Neural cell (in vitro differentiated cells): ENCODE data around the gene NCS1. TPM values are rescaled to one million over a fixed set of nuclear protein-coding genes. Genes with fewer than 3 reads are reported as not detected.

Experiments
- H2AFZ ChIP-seq: fragments of 200-600, 300-800 bp; sonication (generic), shearing (Covaris generic); 2 replicates; pipeline ENCODE4 v1.6.0; 2014; ENCODE audit warnings: low read depth, mild to moderate bottlenecking, antibody characterized with exemption, low read length, moderate library complexity
- H3F3A ChIP-seq: fragments of 200-600 bp; shearing (Covaris generic); 2 replicates; pipeline ENCODE4 v1.6.1; 2016; ENCODE audit warnings: mild to moderate bottlenecking, moderate library complexity, mixed read lengths, antibody characterized with exemption, low read length; ENCODE audit not compliant: insufficient read depth, poor library complexity, severe bottlenecking
- H3K27ac ChIP-seq: fragments of 200-600, 300-800 bp; sonication (generic), shearing (Covaris generic); 2 replicates; pipeline ENCODE4 v1.5.1; 2014; ENCODE audit warnings: mild to moderate bottlenecking, low read length, moderate library complexity
- H3K27me3 ChIP-seq: fragments of 300-800, 200-600 bp; sonication (generic), shearing (Covaris generic); 2 replicates; pipeline ENCODE4 v1.6.0; 2014; ENCODE audit warnings: mild to moderate bottlenecking, low read depth, low read length, moderate library complexity; ENCODE audit not compliant: insufficient read depth
- H3K36me3 ChIP-seq: fragments of 300-800, 200-600 bp; sonication (generic), shearing (Covaris generic); 2 replicates; pipeline ENCODE4 v1.5.1; 2014; ENCODE audit warnings: mild to moderate bottlenecking, antibody characterized with exemption, low read length, moderate library complexity; ENCODE audit not compliant: insufficient read depth
- H3K4me2 ChIP-seq: fragments of 300-800, 200-600 bp; sonication (generic), shearing (Covaris generic); 2 replicates; pipeline ENCODE4 v1.6.0; 2014; ENCODE audit warnings: mild to moderate bottlenecking, low read length
- H3K4me3 ChIP-seq: fragments of 300-800, 200-600 bp; sonication (generic), shearing (Covaris generic); 2 replicates; pipeline ENCODE4 v1.5.1; 2014; ENCODE audit warnings: mild to moderate bottlenecking, low read length, moderate library complexity
- H3K79me2 ChIP-seq: fragments of 200-600 bp; shearing (Covaris generic); replicated peaks from 2 replicates; pipeline ENCODE4 v1.6.0; 2014; ENCODE audit warnings: mild to moderate bottlenecking, low read length, moderate library complexity; ENCODE audit not compliant: insufficient read depth
- H3K9ac ChIP-seq: fragments of 300-800, 200-600 bp; sonication (generic), shearing (Covaris generic); 2 replicates; pipeline ENCODE4 v1.6.1; 2016; ENCODE audit warnings: mild to moderate bottlenecking, low read length, mixed read lengths
- H3K9me2 ChIP-seq: fragments of 200-600 bp; shearing (Covaris generic); 2 replicates; pipeline ENCODE4 v1.6.1; 2016; ENCODE audit warnings: mild to moderate bottlenecking, low read length, mixed read lengths; ENCODE audit not compliant: insufficient read depth
- H3K9me3 ChIP-seq: fragments of 200-600, 300-800 bp; sonication (generic), shearing (Covaris generic); 2 replicates; pipeline ENCODE4 v1.6.1; 2016; ENCODE audit warnings: mild to moderate bottlenecking, mixed run types, low read length, moderate library complexity, mixed read lengths
- H4K20me1 ChIP-seq: fragments of 200-600 bp; shearing (Covaris generic); 2 replicates; pipeline ENCODE4 v1.6.1; 2016; ENCODE audit warnings: mild to moderate bottlenecking, mixed run types; ENCODE audit not compliant: insufficient read depth
- EP300 ChIP-seq: fragments of 450-650 bp; conservative IDR thresholded peaks from 2 replicates; pipeline ENCODE4 v1.6.1; 2014; ENCODE audit warnings: antibody characterized with exemption, mild to moderate bottlenecking, moderate library complexity; ENCODE audit not compliant: poor library complexity, severe bottlenecking
- EZH2 ChIP-seq: fragments of 200-600, 300-800 bp; shearing (Covaris generic), sonication (generic); IDR thresholded peaks from 2 replicates; pipeline ENCODE4 v1.6.1; 2014; ENCODE audit warnings: antibody characterized with exemption, low read length, borderline replicate concordance, mild to moderate bottlenecking; ENCODE audit not compliant: insufficient read depth, poor library complexity, severe bottlenecking
- MXI1 ChIP-seq: fragments of 450-650 bp; conservative IDR thresholded peaks from 2 replicates; pipeline ENCODE4 v1.6.1; 2014; ENCODE audit warnings: antibody characterized with exemption, mild to moderate bottlenecking; ENCODE audit not compliant: poor library complexity, severe bottlenecking
- POLR2AphosphoS5 ChIP-seq: IDR thresholded peaks from 2 replicates; pipeline ENCODE4 v1.6.1; 2012
- RAD21 ChIP-seq: fragments of 450-650 bp; conservative IDR thresholded peaks from 2 replicates; pipeline ENCODE4 v1.6.1; 2014; ENCODE audit warnings: antibody characterized with exemption, mild to moderate bottlenecking, moderate library complexity
- SMC3 ChIP-seq: fragments of 450-650 bp; conservative IDR thresholded peaks from 2 replicates; pipeline ENCODE4 v1.6.1; 2014; ENCODE audit warnings: antibody characterized with exemption, mild to moderate bottlenecking, moderate library complexity; ENCODE audit not compliant: poor library complexity
- TAF1 ChIP-seq: IDR thresholded peaks from 2 replicates; pipeline ENCODE4 v1.6.1; 2012; ENCODE audit warnings: low read depth
- polyA plus RNA-seq: library from polyadenylated mRNA; depleted of rRNA; stranded (reverse); fragments of >200 nt; gene quantifications from 2 replicates; pipeline ENCODE4 v1.2.3, GENCODE V29; 2014
- TF ChIP-seq, protein P1 (sequence below): fragments of 450-650 bp; IDR thresholded peaks from 2 replicates; pipeline ENCODE4 v1.5.1; 2014; ENCODE audit warnings: antibody characterized with exemption, mild to moderate bottlenecking, moderate library complexity; ENCODE audit not compliant: poor library complexity, severe bottlenecking
- TF ChIP-seq, protein P2 (sequence below): IDR thresholded peaks from 2 replicates; pipeline ENCODE4 v1.6.1; 2012; ENCODE audit warnings: borderline replicate concordance

NCS1 gene
- polyA plus RNA-seq, 1 donor from 2014 or later, result 73.3 TPM

DNA sequence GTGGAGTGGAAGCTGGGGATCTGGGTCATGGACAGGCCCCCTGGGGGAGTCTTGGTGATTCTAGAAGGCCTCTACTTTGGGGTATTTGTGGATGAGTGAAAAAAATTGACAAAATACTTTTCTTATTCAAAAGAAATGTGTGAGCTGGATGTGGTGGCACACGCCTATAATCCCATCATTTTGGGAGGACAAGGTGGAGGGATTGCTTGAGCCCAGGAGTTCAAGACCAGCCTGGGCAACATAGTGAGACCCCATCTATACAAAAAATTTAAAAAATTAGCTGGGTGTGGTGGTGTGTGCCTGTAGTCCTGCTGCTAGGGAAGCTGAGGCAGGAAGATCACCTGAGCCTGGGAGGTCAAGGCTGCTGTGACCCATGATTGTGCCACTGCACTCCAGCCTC lies 6.6 kb upstream of the NCS1 start:
- TF ChIP-seq TAF1 (no peak), EP300 (no peak), RAD21 (no peak), EZH2 (no peak), POLR2AphosphoS5 (no peak), SMC3 (no peak), MXI1 (no peak)
- TF ChIP-seq, protein P1, sequence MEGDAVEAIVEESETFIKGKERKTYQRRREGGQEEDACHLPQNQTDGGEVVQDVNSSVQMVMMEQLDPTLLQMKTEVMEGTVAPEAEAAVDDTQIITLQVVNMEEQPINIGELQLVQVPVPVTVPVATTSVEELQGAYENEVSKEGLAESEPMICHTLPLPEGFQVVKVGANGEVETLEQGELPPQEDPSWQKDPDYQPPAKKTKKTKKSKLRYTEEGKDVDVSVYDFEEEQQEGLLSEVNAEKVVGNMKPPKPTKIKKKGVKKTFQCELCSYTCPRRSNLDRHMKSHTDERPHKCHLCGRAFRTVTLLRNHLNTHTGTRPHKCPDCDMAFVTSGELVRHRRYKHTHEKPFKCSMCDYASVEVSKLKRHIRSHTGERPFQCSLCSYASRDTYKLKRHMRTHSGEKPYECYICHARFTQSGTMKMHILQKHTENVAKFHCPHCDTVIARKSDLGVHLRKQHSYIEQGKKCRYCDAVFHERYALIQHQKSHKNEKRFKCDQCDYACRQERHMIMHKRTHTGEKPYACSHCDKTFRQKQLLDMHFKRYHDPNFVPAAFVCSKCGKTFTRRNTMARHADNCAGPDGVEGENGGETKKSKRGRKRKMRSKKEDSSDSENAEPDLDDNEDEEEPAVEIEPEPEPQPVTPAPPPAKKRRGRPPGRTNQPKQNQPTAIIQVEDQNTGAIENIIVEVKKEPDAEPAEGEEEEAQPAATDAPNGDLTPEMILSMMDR, result no peak
- TF ChIP-seq, protein P2, sequence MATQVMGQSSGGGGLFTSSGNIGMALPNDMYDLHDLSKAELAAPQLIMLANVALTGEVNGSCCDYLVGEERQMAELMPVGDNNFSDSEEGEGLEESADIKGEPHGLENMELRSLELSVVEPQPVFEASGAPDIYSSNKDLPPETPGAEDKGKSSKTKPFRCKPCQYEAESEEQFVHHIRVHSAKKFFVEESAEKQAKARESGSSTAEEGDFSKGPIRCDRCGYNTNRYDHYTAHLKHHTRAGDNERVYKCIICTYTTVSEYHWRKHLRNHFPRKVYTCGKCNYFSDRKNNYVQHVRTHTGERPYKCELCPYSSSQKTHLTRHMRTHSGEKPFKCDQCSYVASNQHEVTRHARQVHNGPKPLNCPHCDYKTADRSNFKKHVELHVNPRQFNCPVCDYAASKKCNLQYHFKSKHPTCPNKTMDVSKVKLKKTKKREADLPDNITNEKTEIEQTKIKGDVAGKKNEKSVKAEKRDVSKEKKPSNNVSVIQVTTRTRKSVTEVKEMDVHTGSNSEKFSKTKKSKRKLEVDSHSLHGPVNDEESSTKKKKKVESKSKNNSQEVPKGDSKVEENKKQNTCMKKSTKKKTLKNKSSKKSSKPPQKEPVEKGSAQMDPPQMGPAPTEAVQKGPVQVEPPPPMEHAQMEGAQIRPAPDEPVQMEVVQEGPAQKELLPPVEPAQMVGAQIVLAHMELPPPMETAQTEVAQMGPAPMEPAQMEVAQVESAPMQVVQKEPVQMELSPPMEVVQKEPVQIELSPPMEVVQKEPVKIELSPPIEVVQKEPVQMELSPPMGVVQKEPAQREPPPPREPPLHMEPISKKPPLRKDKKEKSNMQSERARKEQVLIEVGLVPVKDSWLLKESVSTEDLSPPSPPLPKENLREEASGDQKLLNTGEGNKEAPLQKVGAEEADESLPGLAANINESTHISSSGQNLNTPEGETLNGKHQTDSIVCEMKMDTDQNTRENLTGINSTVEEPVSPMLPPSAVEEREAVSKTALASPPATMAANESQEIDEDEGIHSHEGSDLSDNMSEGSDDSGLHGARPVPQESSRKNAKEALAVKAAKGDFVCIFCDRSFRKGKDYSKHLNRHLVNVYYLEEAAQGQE, result no peak
- H3K9me3 ChIP-seq, result no peaks in the 10 kb centered on the region
- no peaks in the 10 kb centered on the region for H3K9me2 ChIP-seq

GRCh38 chr9:130166399-130166798 lies 5.8 kb upstream of the NCS1 start:
- Histone ChIP-seq H3F3A (no peaks in the 10 kb centered on the region), H3K9me3 (no peaks in the 10 kb centered on the region), H2AFZ (no peak overlapping the region), H3K4me3 (no peak overlapping the region), H4K20me1 (no peaks in the 10 kb centered on the region), H3K4me2 (no peak overlapping the region), H3K36me3 (no peaks in the 10 kb centered on the region), H3K27me3 (no peaks in the 10 kb centered on the region), H3K9ac (no peak overlapping the region), H3K27ac (no peak overlapping the region), H3K9me2 (no peaks in the 10 kb centered on the region), H3K79me2 (no peaks in the 10 kb centered on the region)
- TF ChIP-seq EZH2, result no peak
- no peak for TF ChIP-seq MXI1
- no peak for TF ChIP-seq EP300
- no peak for TF ChIP-seq TAF1
- TF ChIP-seq RAD21, result no peak
- no peak for TF ChIP-seq POLR2AphosphoS5
- no peak for TF ChIP-seq SMC3
- TF ChIP-seq, protein P2, result no peak
- TF ChIP-seq, protein P1, result no peak

More for the DNA sequence above, 6.6 kb upstream of the NCS1 start:
- no peaks in the 10 kb centered on the region for H3K79me2 ChIP-seq
- no peak overlapping the region for H3K27ac ChIP-seq
- H3F3A ChIP-seq, result no peaks in the 10 kb centered on the region
- no peaks in the 10 kb centered on the region for H3K36me3 ChIP-seq
- H3K4me2 ChIP-seq, result no peak overlapping the region
- H3K9ac ChIP-seq, result no peak overlapping the region
- H3K4me3 ChIP-seq, result no peak overlapping the region
- H4K20me1 ChIP-seq, result no peaks in the 10 kb centered on the region
- no peaks in the 10 kb centered on the region for H3K27me3 ChIP-seq
- no peak overlapping the region for H2AFZ ChIP-seq
